SK-N-SH treated with all-trans-retinoic acid at 6 μM for 48 hours (cell line): ENCODE measurements around the gene HRK.

Experiments
- ATAC-seq: fragments of 200-7000 bp; cut with Tn5 transposase; 3 replicates; pipeline ENCODE4 v1.9.1; 2020; ENCODE audit warnings: mild to moderate bottlenecking, moderate library complexity
- ARNTL ChIP-seq: fragments of 450-650 bp; formaldehyde crosslinking; IDR thresholded peaks from 2 replicates; pipeline ENCODE4 v1.5.0; 2020; ENCODE audit warnings: low read depth, mild to moderate bottlenecking, moderate library complexity, borderline replicate concordance
- BACH2 ChIP-seq: fragments of 250-450 bp; sonication (Bioruptor Pico); IDR thresholded peaks from 2 replicates; pipeline ENCODE4 v1.9.0; 2021; ENCODE audit warnings: mild to moderate bottlenecking, borderline replicate concordance
- CSDC2 ChIP-seq: fragments of 250-450 bp; sonication (Bioruptor Pico); IDR thresholded peaks from 2 replicates; pipeline ENCODE4 v1.5.0; 2020; ENCODE audit warnings: mild to moderate bottlenecking, moderate library complexity
- CSRNP3 ChIP-seq: fragments of 250-450 bp; sonication (Bioruptor Pico); IDR thresholded peaks from 2 replicates; pipeline ENCODE4 v1.5.1; 2021; ENCODE audit warnings: mild to moderate bottlenecking, moderate library complexity
- ESRRG ChIP-seq: fragments of 250-450 bp; sonication (Bioruptor Pico); IDR thresholded peaks from 2 replicates; pipeline ENCODE4 v1.6.1; 2021; ENCODE audit warnings: mild to moderate bottlenecking
- GLIS3 ChIP-seq: fragments of 250-450 bp; sonication (Bioruptor Pico); IDR thresholded peaks from 2 replicates; pipeline ENCODE4 v1.5.0; 2020; ENCODE audit warnings: mild to moderate bottlenecking, moderate library complexity
- ISL1 ChIP-seq: fragments of 250-450 bp; sonication (Bioruptor Pico); IDR thresholded peaks from 2 replicates; pipeline ENCODE4 v2.1.2; 2022; ENCODE audit warnings: mild to moderate bottlenecking, moderate library complexity
- OSR1 ChIP-seq: fragments of 250-450 bp; sonication (Bioruptor Pico); IDR thresholded peaks from 2 replicates; pipeline ENCODE4 v1.8.0; 2022; ENCODE audit warnings: moderate library complexity, mild to moderate bottlenecking, inconsistent platforms
- PATZ1 ChIP-seq: fragments of 250-450 bp; sonication (Bioruptor Pico); IDR thresholded peaks from 2 replicates; pipeline ENCODE4 v1.8.0; 2020; ENCODE audit warnings: mild to moderate bottlenecking, moderate library complexity, borderline replicate concordance
- POU6F1 ChIP-seq: fragments of 250-450 bp; sonication (Bioruptor Pico); IDR thresholded peaks from 2 replicates; pipeline ENCODE4 v1.8.0; 2021; ENCODE audit warnings: low read depth, mild to moderate bottlenecking, moderate library complexity, borderline replicate concordance
- PPARA ChIP-seq: fragments of 250-450 bp; sonication (Bioruptor Pico); IDR thresholded peaks from 2 replicates; pipeline ENCODE4 v1.5.0; 2020; ENCODE audit warnings: mild to moderate bottlenecking, borderline replicate concordance
- RARB ChIP-seq: fragments of 250-450 bp; sonication (Bioruptor Pico); IDR thresholded peaks from 2 replicates; pipeline ENCODE4 v1.8.0; 2021; ENCODE audit warnings: mild to moderate bottlenecking, moderate library complexity
- SNAI2 ChIP-seq: fragments of 250-450 bp; sonication (Bioruptor Pico); IDR thresholded peaks from 2 replicates; pipeline ENCODE4 v1.5.0; 2020; ENCODE audit warnings: mild to moderate bottlenecking, moderate library complexity
- TCF4 ChIP-seq: fragments of 250-450 bp; sonication (Bioruptor Pico); IDR thresholded peaks from 2 replicates; pipeline ENCODE4 v1.8.0; 2021; ENCODE audit warnings: mild to moderate bottlenecking, moderate library complexity, borderline replicate concordance
- TOX ChIP-seq: fragments of 250-450 bp; sonication (Bioruptor Pico); IDR thresholded peaks from 2 replicates; pipeline ENCODE4 v1.8.0; 2021; ENCODE audit warnings: mild to moderate bottlenecking, moderate library complexity, borderline replicate concordance
- TSHZ2 ChIP-seq: fragments of 250-450 bp; sonication (Bioruptor Pico); IDR thresholded peaks from 2 replicates; pipeline ENCODE4 v1.5.0; 2020; ENCODE audit warnings: mild to moderate bottlenecking, moderate library complexity
- ZC3H10 ChIP-seq: fragments of 250-450 bp; sonication (Bioruptor Pico); IDR thresholded peaks from 2 replicates; pipeline ENCODE4 v1.5.1; 2021; ENCODE audit warnings: mild to moderate bottlenecking, moderate library complexity
- ZFP3 ChIP-seq: fragments of 250-450 bp; sonication (Bioruptor Pico); IDR thresholded peaks from 2 replicates; pipeline ENCODE4 v1.5.0; 2020; ENCODE audit warnings: mild to moderate bottlenecking, moderate library complexity
- ZFP30 ChIP-seq: fragments of 450-650 bp; formaldehyde crosslinking; IDR thresholded peaks from 2 replicates; pipeline ENCODE4 v1.5.0; 2022; ENCODE audit warnings: mild to moderate bottlenecking, moderate library complexity
- ZNF70 ChIP-seq: fragments of 450-650 bp; formaldehyde crosslinking; IDR thresholded peaks from 2 replicates; pipeline ENCODE4 v1.5.0; 2020; ENCODE audit warnings: mild to moderate bottlenecking, moderate library complexity
- ZNF8 ChIP-seq: fragments of 450-650 bp; formaldehyde crosslinking; IDR thresholded peaks from 2 replicates; pipeline ENCODE4 v1.5.0; 2020; ENCODE audit warnings: mild to moderate bottlenecking, moderate library complexity

Gene HRK

GRCh38 chr12:116901612-116902011 lies 20.4 kb upstream of the HRK start:
- ATAC-seq: no peak
- TF ChIP-seq SNAI2 (CRISPR knock-in tag) (no peak), BACH2 (CRISPR knock-in tag) (no peak), ZFP3 (CRISPR knock-in tag) (no peak), GLIS3 (no peak), CSRNP3 (CRISPR knock-in tag) (no peak), PATZ1 (no peak), TCF4 (CRISPR knock-in tag) (no peak), ZNF70 (CRISPR knock-in tag) (no peak), PPARA (CRISPR knock-in tag) (no peak), RARB (CRISPR knock-in tag) (no peak), ZFP30 (CRISPR knock-in tag) (no peak), ARNTL (no peak), TOX (CRISPR knock-in tag) (no peak), ZC3H10 (CRISPR knock-in tag) (no peak), ESRRG (no peak)

GRCh38 chr12:116898669-116899068 lies 17.4 kb upstream of the HRK start:
- TF ChIP-seq ISL1 (CRISPR knock-in tag) (no peak), PPARA (CRISPR knock-in tag) (no peak), RARB (CRISPR knock-in tag) (no peak)
- no peak; the same call in 2 of the 3 replicates for ATAC-seq

- TF ChIP-seq ISL1 (CRISPR knock-in tag): no peak
- no peak for TF ChIP-seq TOX (CRISPR knock-in tag)
- TF ChIP-seq ZNF70 (CRISPR knock-in tag): no peak
- no peak for TF ChIP-seq ARNTL
- no peak for TF ChIP-seq TSHZ2 (CRISPR knock-in tag)
- no peak for TF ChIP-seq PATZ1
- TF ChIP-seq CSDC2 (CRISPR knock-in tag): no peak
- TF ChIP-seq ZC3H10 (CRISPR knock-in tag): no peak
- TF ChIP-seq ZFP30 (CRISPR knock-in tag): no peak
- no peak for TF ChIP-seq ZNF8 (CRISPR knock-in tag)
- TF ChIP-seq, all 23 proteins: peak for 0
- no peak for ATAC-seq
Measured at GRCh38 chr12:116897476-116897875, 16.2 kb upstream of the HRK start.

- no peak for ATAC-seq
- TF ChIP-seq POU6F1 (CRISPR knock-in tag) (no peak), ZC3H10 (CRISPR knock-in tag) (no peak), ISL1 (CRISPR knock-in tag) (no peak), TSHZ2 (CRISPR knock-in tag) (no peak), TOX (CRISPR knock-in tag) (no peak), PPARA (CRISPR knock-in tag) (no peak), SNAI2 (CRISPR knock-in tag) (no peak), ESRRG (no peak), CSRNP3 (CRISPR knock-in tag) (no peak), OSR1 (CRISPR knock-in tag) (no peak), ZFP30 (CRISPR knock-in tag) (no peak), ZNF8 (CRISPR knock-in tag) (no peak)
Measured at GRCh38 chr12:116896411-116896924, 15.2 kb upstream of the HRK start.
